T-helper 17 cell (primary cell): Measurements from ENCODE around the gene ARFIP1. TPM values are rescaled to one million over a fixed set of nuclear protein-coding genes. Genes with fewer than 3 reads are reported as not detected.
"Not testable (repeated sequence)": the region's sequence is repeated elsewhere in the genome, so short reads cannot be mapped to it uniquely, and the experiment has no call there.

Source experiments
- ATAC-seq: fragments of 150-1000 bp; cut with Tn5 transposase; 2 replicates; pipeline ENCODE4 v1.10.0; 2021; ENCODE audit warnings: mild to moderate bottlenecking, moderate library complexity
- DNase-seq, 3 donors: peaks; one replicate each; pipeline versions ENCODE4 v3.0.0 to v3.0.0-alpha.2; 2020 to 2021
- H3K9me3 ChIP-seq: one replicate; pipeline ENCODE4 v1.7.0; 2013; ENCODE audit warnings: low read length, mild to moderate bottlenecking; ENCODE audit not compliant: control insufficient read depth, poor library complexity, severe bottlenecking
- H3K27ac Mint-ChIP-seq: one replicate; pipeline ENCODE4 v1.8.0; 2022; ENCODE audit warnings: mild to moderate bottlenecking, moderate library complexity, mixed read lengths
- H3K27me3 Mint-ChIP-seq: one replicate; pipeline ENCODE4 v1.8.0; 2022; ENCODE audit warnings: mixed read lengths
- H3K36me3 Mint-ChIP-seq: one replicate; pipeline ENCODE4 v1.8.0; 2022; ENCODE audit warnings: low read depth, mixed read lengths
- H3K4me1 Mint-ChIP-seq: one replicate; pipeline ENCODE4 v1.8.0; 2022; ENCODE audit warnings: mild to moderate bottlenecking, mixed read lengths
- H3K4me3 Mint-ChIP-seq: one replicate; pipeline ENCODE4 v1.8.0; 2022; ENCODE audit warnings: mild to moderate bottlenecking, moderate library complexity, mixed read lengths
- total RNA-seq, 4 donors: library from RNA in 2 of 4; stranded (reverse) in 2 of 4; gene quantifications; one replicate each; pipeline ENCODE4 v1.2.3 and lab custom pipeline; 2022 to 2026

The ARFIP1 gene
- total RNA-seq, 2 donors from 2014 or later, result 6.1 to 14.3 TPM

DNA sequence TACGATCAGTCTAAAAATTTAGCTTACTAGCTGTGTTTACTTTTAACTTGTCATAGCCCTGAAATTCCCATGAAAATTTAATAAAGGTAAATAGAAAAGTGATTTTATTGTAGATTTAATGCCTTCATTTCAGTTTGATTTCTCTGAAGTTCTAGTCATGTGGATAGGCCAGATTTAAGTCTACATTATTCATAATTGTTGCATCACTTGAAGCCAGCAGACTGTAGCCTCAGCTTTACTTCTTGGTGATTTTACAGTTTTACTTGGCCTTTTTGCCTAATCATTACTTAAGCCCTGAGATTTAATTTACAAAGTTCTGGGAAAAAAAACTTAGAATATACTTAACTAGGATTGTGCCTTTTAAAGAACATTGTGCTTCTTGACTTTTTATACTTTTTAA is 82.9 kb downstream of the ARFIP1 start:
- Mint-ChIP-seq H3K27ac (no peak overlapping the region), H3K36me3 (no peaks in the 10 kb centered on the region), H3K27me3 (no peaks in the 10 kb centered on the region), H3K4me1 (no peaks in the 10 kb centered on the region), H3K4me3 (no peak overlapping the region)
- H3K9me3 ChIP-seq, result no peaks in the 10 kb centered on the region
- ATAC-seq (no peak), DNase-seq (no peak)

DNA sequence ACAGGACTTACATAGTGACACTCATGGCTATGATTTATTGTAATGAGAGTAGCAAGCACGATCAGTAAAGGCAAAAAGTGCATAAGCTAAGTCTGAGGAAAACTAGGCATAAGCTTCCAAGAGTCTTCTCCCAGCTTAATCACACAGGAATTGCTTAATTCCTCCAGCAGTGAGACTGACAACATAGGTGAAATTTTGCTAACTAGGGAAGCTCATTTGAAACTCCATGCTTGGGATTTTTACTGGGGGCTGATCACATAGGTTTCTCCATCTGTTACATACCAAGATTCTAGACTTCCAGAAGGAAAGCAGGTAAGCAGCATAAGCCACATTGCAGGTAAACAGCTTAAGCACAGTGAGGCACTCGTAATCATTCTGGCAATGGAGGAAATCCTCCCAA is 84.6 kb downstream of the ARFIP1 start:
- ATAC-seq, result no peak
- no peaks in the 10 kb centered on the region for H3K36me3 Mint-ChIP-seq
- no peaks in the 10 kb centered on the region for H3K4me1 Mint-ChIP-seq
- H3K4me3 Mint-ChIP-seq, result no peak overlapping the region
- H3K27ac Mint-ChIP-seq, result no peak overlapping the region
- H3K27me3 Mint-ChIP-seq, result no peaks in the 10 kb centered on the region
- DNase-seq, result no peak
- H3K9me3 ChIP-seq, result no peaks in the 10 kb centered on the region

DNA sequence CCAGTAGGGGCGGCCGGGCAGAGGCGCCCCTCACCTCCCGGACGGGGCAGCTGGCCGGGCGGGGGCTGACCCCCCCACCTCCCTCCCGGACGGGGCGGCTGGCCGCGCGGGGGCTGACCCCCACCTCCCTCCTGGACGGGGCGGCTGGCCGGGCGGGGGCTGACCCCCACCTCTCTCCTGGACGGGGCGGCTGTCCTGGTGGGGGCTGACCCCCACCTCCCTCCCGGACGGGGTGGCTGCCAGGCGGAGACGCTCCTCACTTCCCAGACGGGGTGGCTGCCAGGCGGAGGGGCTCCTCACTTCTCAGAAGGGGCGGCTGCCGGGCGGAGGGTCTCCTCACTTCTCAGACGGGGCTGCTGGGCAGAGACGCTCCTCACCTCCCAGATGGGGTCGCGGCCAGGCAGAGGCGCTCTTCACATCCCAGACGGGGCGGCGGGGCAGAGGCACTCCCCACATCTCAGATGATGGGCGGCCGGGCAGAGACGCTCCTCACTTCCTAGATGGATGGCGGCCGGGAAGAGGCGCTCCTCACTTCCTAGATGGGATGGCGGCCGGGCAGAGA is 86.8 kb downstream of the ARFIP1 start:
- not testable (repeated sequence) for H3K9me3 ChIP-seq, H3K4me3 Mint-ChIP-seq, H3K27me3 Mint-ChIP-seq, H3K27ac Mint-ChIP-seq, DNase-seq, H3K4me1 Mint-ChIP-seq, H3K36me3 Mint-ChIP-seq, ATAC-seq

DNA sequence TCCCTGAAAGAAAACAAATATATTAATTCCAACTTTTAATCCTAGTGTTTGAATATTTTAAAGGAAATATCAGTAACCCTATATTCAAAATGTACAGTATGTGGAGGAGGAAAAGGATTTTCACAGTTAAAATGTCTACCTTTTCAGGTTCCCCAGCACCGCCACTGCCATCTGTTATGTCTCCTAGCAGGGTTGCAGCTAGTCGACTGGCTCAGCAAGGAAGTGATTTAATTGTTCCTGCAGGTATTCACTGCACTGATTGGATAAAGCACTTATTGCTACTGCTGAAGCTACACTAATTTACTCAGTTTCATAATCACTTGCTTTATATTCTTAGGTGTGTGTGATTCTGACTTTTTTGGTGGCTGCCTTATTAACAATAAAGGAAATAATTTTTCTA is 90.9 kb downstream of the ARFIP1 start:
- Mint-ChIP-seq H3K4me1 (peaks cover 5% of the 10 kb centered on the region), H3K27me3 (no peaks in the 10 kb centered on the region), H3K36me3 (peaks cover 10% of the 10 kb centered on the region), H3K4me3 (no peak overlapping the region), H3K27ac (no peak overlapping the region)
- ATAC-seq (no peak), DNase-seq (no peak)
- no peaks in the 10 kb centered on the region for H3K9me3 ChIP-seq

DNA sequence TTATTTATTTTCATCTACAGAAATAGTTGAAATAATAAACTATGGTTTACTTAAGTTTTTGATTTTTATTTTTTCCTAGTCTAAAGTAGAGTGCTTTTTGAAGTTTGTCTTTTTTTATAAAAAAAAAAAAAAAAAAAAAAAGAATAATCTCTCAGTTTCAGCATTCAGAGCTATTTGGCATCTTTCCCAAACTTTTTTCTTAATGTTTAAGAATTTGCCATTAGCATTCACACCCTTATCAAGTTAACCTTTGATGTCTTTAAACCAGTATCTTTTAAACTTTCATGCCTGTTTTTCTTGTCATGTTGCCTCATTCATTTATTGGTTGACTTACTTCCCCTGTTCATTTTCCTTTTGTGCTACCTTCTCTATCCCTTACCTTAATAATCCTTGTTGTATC is 95.5 kb downstream of the ARFIP1 start:
- H3K9me3 ChIP-seq, result no peaks in the 10 kb centered on the region
- peaks cover 13% of the 10 kb centered on the region for H3K36me3 Mint-ChIP-seq
- no peaks in the 10 kb centered on the region for H3K27me3 Mint-ChIP-seq
- no peak overlapping the region for H3K27ac Mint-ChIP-seq
- no peak for ATAC-seq
- DNase-seq, result no peak
- H3K4me1 Mint-ChIP-seq, result peaks cover 5% of the 10 kb centered on the region
- peak overlapping the region; percentile 16 for H3K4me3 Mint-ChIP-seq

DNA sequence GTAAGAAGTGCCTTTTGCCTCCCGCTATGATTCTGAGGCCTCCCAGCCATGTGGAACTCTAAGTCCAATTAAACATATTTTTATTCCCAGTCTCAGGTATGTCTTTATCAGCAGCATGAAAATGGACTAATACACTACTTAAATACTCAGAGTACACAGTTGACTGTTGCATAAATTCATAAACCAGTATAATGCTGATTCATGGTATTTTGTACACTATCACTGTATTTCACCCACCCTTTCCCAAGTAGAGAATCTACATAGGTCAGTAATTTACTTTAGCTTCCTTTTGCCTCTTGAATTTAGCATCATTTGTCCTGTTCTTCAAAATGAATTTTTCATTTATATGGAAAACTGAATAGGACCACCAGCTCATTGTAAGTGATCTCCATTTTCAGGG is 98.1 kb downstream of the ARFIP1 start:
- Mint-ChIP-seq H3K4me1 (peaks cover 5% of the 10 kb centered on the region), H3K4me3 (no peak overlapping the region), H3K36me3 (peaks cover 13% of the 10 kb centered on the region), H3K27ac (no peak overlapping the region), H3K27me3 (no peaks in the 10 kb centered on the region)
- ATAC-seq (no peak), DNase-seq (no peak)
- H3K9me3 ChIP-seq, result no peaks in the 10 kb centered on the region

DNA sequence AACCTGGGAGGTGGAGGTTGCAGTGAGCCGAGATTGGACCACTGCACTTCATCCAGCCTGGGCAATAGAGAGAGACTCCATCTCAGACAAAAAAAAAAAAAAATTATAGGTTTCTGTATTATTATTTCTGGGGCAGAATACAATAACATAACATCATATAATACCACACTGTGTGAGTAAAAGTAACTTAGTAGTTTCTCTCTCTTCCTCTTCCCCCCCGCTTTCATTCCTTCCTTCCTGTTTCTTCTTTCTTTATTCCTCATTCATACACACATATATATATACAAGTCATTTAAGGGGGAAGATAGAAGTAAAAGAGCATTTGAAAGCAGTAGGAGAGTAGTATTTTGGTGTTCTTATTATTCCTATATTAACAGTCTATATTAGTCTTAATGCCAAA is 100.5 kb downstream of the ARFIP1 start:
- Mint-ChIP-seq H3K27me3 (no peaks in the 10 kb centered on the region), H3K4me1 (no peaks in the 10 kb centered on the region), H3K36me3 (peaks cover 6% of the 10 kb centered on the region), H3K27ac (peak overlapping the region; percentile 80), H3K4me3 (no peak overlapping the region)
- H3K9me3 ChIP-seq, result no peaks in the 10 kb centered on the region
- DNase-seq, result no peak
- no peak for ATAC-seq

DNA sequence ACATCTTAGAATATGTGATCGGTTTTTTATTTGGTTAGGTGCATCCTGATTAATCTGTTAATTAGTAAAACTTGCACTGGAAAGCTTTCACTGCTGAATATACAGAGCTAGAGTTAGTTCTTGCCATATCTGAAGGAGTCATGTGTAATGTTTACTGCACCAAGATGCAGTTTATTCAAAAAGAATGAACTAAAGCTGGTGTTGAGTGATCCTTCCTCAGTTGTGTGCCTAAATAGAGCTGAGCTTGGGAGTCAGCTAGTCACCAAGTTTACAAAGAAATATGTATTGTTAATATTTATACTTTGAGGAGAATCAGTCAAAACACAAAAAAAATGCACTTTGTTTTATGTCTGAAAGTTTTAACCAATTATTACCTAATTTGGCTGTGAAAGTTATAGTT is 102.2 kb downstream of the ARFIP1 start:
- Mint-ChIP-seq H3K4me1 (no peaks in the 10 kb centered on the region), H3K27me3 (no peaks in the 10 kb centered on the region), H3K4me3 (no peak overlapping the region), H3K36me3 (peaks cover 7% of the 10 kb centered on the region), H3K27ac (no peak overlapping the region)
- no peaks in the 10 kb centered on the region for H3K9me3 ChIP-seq
- no peak for DNase-seq
- ATAC-seq, result no peak

DNA sequence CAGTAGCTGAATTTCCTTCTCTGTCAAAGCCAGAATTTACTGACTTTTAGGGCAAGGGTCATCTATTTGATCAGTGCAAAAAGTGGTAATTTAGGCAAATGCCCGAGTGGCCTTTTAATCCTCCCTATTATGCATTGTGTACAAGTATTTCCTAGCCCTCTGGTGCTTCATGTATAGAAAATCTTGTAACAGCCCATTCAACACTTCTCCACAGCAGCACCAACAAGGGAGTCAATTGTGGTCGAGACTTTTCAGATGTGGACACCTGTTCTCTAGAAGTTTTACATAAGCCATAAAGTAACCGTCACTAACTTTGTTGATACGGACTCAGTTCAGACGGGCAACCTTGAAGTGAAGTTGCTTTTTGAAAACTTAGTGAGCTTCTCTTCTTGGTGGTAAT is 105.4 kb downstream of the ARFIP1 start:
- Mint-ChIP-seq H3K4me3 (no peak overlapping the region), H3K27me3 (no peaks in the 10 kb centered on the region), H3K36me3 (peaks cover 15% of the 10 kb centered on the region), H3K4me1 (no peaks in the 10 kb centered on the region), H3K27ac (no peak overlapping the region)
- no peak for ATAC-seq
- no peak for DNase-seq
- H3K9me3 ChIP-seq, result no peaks in the 10 kb centered on the region

DNA sequence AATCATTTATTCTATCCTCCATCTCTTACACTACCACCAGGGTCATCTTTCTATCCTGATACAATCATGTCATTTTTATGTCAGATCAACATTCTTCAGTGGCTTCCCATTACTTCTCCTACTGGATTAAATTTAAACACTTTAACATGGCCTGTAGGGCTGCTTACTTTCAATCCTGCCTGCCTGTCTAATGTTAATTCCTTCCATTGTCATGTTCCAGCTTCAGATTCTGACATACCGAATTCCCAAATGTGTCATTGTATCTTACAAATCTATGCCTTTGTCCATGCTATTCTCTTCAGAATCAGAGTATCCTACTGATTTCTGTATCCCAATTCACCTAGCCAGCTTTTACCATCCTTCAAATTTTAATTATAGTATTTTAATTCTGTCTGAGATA is 106.4 kb downstream of the ARFIP1 start:
- Mint-ChIP-seq H3K4me1 (no peaks in the 10 kb centered on the region), H3K27ac (no peak overlapping the region), H3K27me3 (no peaks in the 10 kb centered on the region), H3K4me3 (no peak overlapping the region), H3K36me3 (peaks cover 18% of the 10 kb centered on the region)
- no peaks in the 10 kb centered on the region for H3K9me3 ChIP-seq
- no peak for DNase-seq
- ATAC-seq, result no peak

DNA sequence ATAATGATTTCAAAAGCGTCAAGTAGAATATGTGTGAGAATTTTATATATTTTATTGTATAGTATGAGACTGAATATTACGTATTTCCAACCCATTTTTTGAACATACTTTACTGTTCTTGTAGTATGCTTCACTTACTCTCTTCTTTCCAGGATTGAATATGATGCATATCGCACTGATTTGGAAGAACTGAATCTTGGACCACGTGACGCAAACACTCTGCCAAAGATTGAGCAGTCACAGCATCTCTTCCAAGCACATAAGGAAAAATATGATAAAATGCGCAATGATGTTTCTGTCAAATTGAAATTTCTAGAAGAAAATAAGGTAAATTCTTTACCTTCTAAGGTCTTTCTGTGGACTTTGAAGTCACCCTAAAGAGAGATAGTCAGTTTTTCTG is 108.2 kb downstream of the ARFIP1 start:
- no peaks in the 10 kb centered on the region for H3K27me3 Mint-ChIP-seq
- no peaks in the 10 kb centered on the region for H3K4me1 Mint-ChIP-seq
- DNase-seq (no peak), ATAC-seq (no peak)
- H3K36me3 Mint-ChIP-seq, result peaks cover 21% of the 10 kb centered on the region
- no peaks in the 10 kb centered on the region for H3K9me3 ChIP-seq
- no peak overlapping the region for H3K4me3 Mint-ChIP-seq
- H3K27ac Mint-ChIP-seq, result no peak overlapping the region

DNA sequence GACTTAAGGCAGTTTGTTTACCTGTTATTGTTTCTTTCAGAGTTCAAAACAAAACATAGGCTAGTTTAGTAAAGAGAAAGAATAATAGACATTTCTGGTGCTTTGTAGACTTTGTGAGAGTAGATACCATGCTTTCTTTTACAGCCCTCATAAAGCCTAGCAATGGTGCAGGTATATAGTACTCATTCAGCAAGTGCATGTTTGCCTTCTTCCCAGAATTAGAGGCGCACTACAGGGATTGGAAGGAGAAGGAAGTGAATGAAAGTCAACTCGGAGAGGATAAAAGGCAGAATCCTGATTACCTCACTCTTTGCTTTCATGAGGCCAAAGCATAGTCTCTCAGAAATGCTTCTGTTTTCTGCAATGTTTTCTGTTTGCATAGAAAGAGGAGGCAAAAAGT is 113.2 kb downstream of the ARFIP1 start:
- Mint-ChIP-seq H3K4me1 (peaks cover 10% of the 10 kb centered on the region), H3K36me3 (peaks cover 15% of the 10 kb centered on the region), H3K27me3 (no peaks in the 10 kb centered on the region), H3K27ac (no peak overlapping the region), H3K4me3 (no peak overlapping the region)
- ATAC-seq, result no peak
- no peak for DNase-seq
- H3K9me3 ChIP-seq, result no peaks in the 10 kb centered on the region

DNA sequence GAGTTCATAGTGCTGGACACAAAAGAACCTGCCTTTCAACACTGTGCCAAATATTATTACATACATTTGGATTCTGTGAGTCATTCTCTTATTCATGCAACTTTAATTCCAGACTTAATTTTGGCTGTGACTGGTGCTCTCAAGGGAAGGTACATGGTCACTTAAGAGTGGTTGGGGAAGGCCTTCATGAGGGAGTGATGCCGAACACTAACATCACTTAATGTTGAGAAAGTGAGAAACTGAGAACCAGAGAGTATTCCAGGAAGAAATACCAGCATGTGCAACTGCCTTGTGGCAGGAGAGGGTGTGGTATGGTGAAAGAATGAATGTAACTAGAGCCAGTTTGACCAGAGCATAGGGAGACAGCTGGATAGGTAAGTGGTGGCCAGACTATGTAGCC is 114.9 kb downstream of the ARFIP1 start:
- no peak for ATAC-seq
- no peak for DNase-seq
- Mint-ChIP-seq H3K4me1 (peaks cover 10% of the 10 kb centered on the region), H3K36me3 (peaks cover 14% of the 10 kb centered on the region), H3K27me3 (no peaks in the 10 kb centered on the region), H3K4me3 (no peak overlapping the region), H3K27ac (no peak overlapping the region)
- H3K9me3 ChIP-seq, result no peaks in the 10 kb centered on the region

DNA sequence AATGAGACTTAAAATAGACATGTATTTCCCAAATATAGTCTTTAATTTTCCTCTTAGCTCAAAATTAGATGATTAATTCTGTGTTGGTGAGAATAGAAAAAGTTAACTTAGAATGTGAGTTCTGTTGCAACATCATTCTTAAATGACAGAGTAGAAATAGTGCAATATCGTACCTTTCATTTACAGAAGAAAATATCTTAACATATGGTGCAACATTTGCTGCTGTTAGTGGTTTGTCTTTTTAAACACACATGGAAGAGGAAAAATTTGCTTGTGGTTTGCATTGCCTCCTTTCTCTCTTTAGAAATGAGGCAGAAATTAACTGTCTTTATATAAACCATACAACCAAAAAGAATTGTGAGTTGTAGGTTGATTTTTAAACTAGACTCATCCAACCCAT is 117.1 kb downstream of the ARFIP1 start:
- H3K9me3 ChIP-seq, result no peaks in the 10 kb centered on the region
- ATAC-seq (no peak), DNase-seq (no peak)
- Mint-ChIP-seq H3K27ac (no peak overlapping the region), H3K4me3 (no peak overlapping the region), H3K4me1 (peaks cover 12% of the 10 kb centered on the region), H3K27me3 (no peaks in the 10 kb centered on the region), H3K36me3 (peaks cover 11% of the 10 kb centered on the region)
